ENCODE data around the gene CDHR3.

GRCh38 chr7:105913947-105914346 is 49.1 kb upstream of the CDHR3 start:
- TF ChIP-seq CTCF (tag by site-specific recombination; IDR thresholded peaks at IDR 0.05) (no peak), ZNF785 (tag by site-specific recombination; IDR thresholded peaks at IDR 0.05) (no peak), ATF2 (tag by site-specific recombination; IDR thresholded peaks at IDR 0.05; ENCODE audit: low read depth) (no peak)

Data from HEK293 (cell line).